ENCODE results near the gene SYT8.
A peak's percentile ranks its signal among the peaks of the same experiment; 100 is the strongest.

SYT8 gene

GRCh38 chr11:1845095-1845429, 10.3 kb downstream of the SYT8 start:
- DNase-seq (ENCODE audit: low read depth, low spot score) = no peak

GRCh38 chr11:1845561-1846452, 11.0 kb downstream of the SYT8 start:
- DNase-seq (ENCODE audit: low read depth, low spot score) = no peak

- no peak for DNase-seq (ENCODE audit: low read depth, low spot score)
These were observed 11.7 kb downstream of the SYT8 start for GRCh38 chr11:1846453-1846932.

- DNase-seq (ENCODE audit: low read depth, low spot score) = no peak
These were observed 12.4 kb downstream of the SYT8 start for GRCh38 chr11:1847006-1847735.

GRCh38 chr11:1847926-1848639, 13.3 kb downstream of the SYT8 start:
- DNase-seq (ENCODE audit: low read depth, low spot score) = no peak

GRCh38 chr11:1848640-1849430, 14.0 kb downstream of the SYT8 start:
- DNase-seq (ENCODE audit: low read depth, low spot score) = no peak

GRCh38 chr11:1851468-1852180, 16.8 kb downstream of the SYT8 start:
- DNase-seq (ENCODE audit: low read depth, low spot score) = no peak

GRCh38 chr11:1852271-1852876, 17.6 kb downstream of the SYT8 start:
- DNase-seq (ENCODE audit: low read depth, low spot score) = no peak

- peak; percentile 65 for DNase-seq (ENCODE audit: low read depth, low spot score)
These were observed 18.1 kb downstream of the SYT8 start, which contains the start of gene LSP1 for GRCh38 chr11:1852877-1853276. Gene LSP1 (plus strand): TSS chr11:1853084. CDS start chr11:1853145, 61 bp downstream.

- no peak for DNase-seq (ENCODE audit: low read depth, low spot score)
These were observed 18.8 kb downstream of the SYT8 start for GRCh38 chr11:1853376-1854131.

GRCh38 chr11:1854132-1854948, 19.6 kb downstream of the SYT8 start:
- DNase-seq (ENCODE audit: low read depth, low spot score) = no peak

- DNase-seq (ENCODE audit: low read depth, low spot score) = no peak
These were observed 20.4 kb downstream of the SYT8 start for GRCh38 chr11:1854949-1855885.

- DNase-seq (ENCODE audit: low read depth, low spot score) = no peak
These were observed 21.1 kb downstream of the SYT8 start for GRCh38 chr11:1855886-1856265.

GRCh38 chr11:1856306-1857005, 21.7 kb downstream of the SYT8 start:
- DNase-seq (ENCODE audit: low read depth, low spot score) = no peak

GRCh38 chr11:1857064-1857463, 22.3 kb downstream of the SYT8 start:
- no peak for DNase-seq (ENCODE audit: low read depth, low spot score)

- no peak for DNase-seq (ENCODE audit: low read depth, low spot score)
These were observed 23.4 kb downstream of the SYT8 start for GRCh38 chr11:1858154-1858553.

GRCh38 chr11:1858576-1858975, 23.8 kb downstream of the SYT8 start:
- DNase-seq (ENCODE audit: low read depth, low spot score) = no peak
